Panc1 (cell line): Measurements from ENCODE around the gene USP12.

Experiments used
- CTCF ChIP-seq: fragments of 450-650 bp; IDR thresholded peaks from 2 replicates; pipeline ENCODE4 v1.5.1; 2017; ENCODE audit warnings: mild to moderate bottlenecking
- POLR2AphosphoS5 ChIP-seq: IDR thresholded peaks from 2 replicates; pipeline ENCODE4 v1.6.1; 2012; ENCODE audit warnings: mild to moderate bottlenecking, low read depth, low read length, moderate library complexity
- REST ChIP-seq, 2 experiments: IDR thresholded peaks; 2 replicates each; pipeline ENCODE4 v1.6.1; 2011 to 2012; ENCODE audit warnings: low read depth in 2 of 2, control low read depth in 1 of 2, low read length in 1 of 2, mild to moderate bottlenecking in 1 of 2, moderate library complexity in 1 of 2; ENCODE audit not compliant: insufficient read depth in 1 of 2
- SIN3A ChIP-seq: IDR thresholded peaks from 2 replicates; pipeline ENCODE4 v1.6.1; 2012; ENCODE audit warnings: low read depth, mild to moderate bottlenecking, low read length, moderate library complexity, borderline replicate concordance; ENCODE audit not compliant: insufficient read depth

GRCh38 chr13:27091451-27091850 lies 80.2 kb downstream of the USP12 start:
- TF ChIP-seq CTCF: no peak
- no peak for TF ChIP-seq POLR2AphosphoS5
- TF ChIP-seq REST (IDR thresholded peaks at IDR 0.05; ENCODE audit: insufficient read depth in 1 of 2, low read depth in 2 of 2, low read length in 1 of 2): no peak
- TF ChIP-seq SIN3A: no peak
